ENCODE results near the gene IL1RAP. TPM values are rescaled to one million over a fixed set of nuclear protein-coding genes. Genes with fewer than 3 reads are reported as not detected.

The IL1RAP gene
- total and polyA plus RNA-seq, 2 experiments from 2014 or later = 3.2 to 8.9 TPM

DNA sequence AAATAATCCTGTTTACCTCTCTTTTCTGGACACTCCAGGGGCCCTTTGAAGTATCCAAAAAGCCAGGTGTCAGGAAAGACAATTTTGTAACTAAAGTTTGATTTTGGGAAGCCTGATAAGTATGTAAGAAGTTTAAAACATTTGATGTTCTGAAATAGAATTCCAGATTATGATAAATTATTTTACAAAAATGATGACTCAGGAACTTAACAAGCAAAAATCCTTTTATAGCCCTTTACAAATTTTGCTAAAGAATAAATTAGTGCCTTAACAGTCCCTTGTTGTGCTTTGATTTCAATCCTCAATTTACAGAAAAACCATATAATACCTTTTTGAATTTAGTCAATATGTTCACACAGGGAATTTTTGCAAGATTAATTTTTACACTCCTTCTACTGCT is 38.1 kb downstream of the IL1RAP start:
- no peak for DNase-seq (ENCODE audit: low read depth in 1 of 2, low spot score in 1 of 2)
- no peak overlapping the region for H3K4me3 ChIP-seq
- H3K36me3 ChIP-seq = no peaks in the 10 kb centered on the region
- H3K27me3 ChIP-seq = no peaks in the 10 kb centered on the region
- no peaks in the 10 kb centered on the region for H3K9me3 ChIP-seq (ENCODE audit: low read depth)
- TF ChIP-seq, protein P1, sequence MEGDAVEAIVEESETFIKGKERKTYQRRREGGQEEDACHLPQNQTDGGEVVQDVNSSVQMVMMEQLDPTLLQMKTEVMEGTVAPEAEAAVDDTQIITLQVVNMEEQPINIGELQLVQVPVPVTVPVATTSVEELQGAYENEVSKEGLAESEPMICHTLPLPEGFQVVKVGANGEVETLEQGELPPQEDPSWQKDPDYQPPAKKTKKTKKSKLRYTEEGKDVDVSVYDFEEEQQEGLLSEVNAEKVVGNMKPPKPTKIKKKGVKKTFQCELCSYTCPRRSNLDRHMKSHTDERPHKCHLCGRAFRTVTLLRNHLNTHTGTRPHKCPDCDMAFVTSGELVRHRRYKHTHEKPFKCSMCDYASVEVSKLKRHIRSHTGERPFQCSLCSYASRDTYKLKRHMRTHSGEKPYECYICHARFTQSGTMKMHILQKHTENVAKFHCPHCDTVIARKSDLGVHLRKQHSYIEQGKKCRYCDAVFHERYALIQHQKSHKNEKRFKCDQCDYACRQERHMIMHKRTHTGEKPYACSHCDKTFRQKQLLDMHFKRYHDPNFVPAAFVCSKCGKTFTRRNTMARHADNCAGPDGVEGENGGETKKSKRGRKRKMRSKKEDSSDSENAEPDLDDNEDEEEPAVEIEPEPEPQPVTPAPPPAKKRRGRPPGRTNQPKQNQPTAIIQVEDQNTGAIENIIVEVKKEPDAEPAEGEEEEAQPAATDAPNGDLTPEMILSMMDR (IDR thresholded peaks at IDR 0.05; ENCODE audit: low read depth, low read length) = no peak
- H3K4me1 ChIP-seq (ENCODE audit: low read depth) = peaks cover 9% of the 10 kb centered on the region
- H3K27ac ChIP-seq = no peak overlapping the region

DNA sequence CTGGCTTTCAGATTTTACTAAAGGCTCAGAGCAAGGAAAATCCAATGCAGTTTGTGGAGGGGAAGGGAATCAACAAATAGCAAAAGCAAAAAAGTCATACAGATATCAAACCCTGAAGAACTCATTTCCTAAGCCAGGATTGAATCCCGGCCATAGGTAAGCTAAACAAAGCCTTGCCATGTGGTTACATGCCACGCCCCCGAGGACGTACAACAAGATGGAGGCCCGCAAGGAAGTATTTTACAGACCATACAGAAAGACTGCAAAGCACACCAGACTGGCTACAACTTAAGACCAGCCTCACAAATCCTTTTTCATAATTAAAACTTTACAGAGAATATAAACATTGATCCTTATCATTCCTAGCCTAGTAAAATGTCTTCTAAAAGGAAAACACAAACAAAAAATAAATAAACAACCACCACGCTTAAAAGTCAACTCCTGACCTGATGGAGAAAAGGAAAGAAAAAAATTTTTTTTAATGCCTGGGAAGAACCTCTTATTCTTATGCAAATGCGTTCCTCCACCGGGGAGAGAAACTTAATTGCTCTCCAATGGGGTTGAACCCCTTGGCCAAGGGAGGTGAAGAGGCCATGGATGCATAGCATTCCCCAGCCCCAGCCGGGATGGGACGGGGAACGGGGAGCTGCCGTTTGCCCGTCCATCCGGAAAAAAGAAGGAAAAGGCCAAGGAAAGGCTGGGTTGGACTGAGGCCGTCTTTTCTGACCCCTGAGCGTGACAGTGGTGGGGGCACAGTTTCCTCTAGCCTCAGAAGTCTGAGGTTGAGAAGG is 39.3 kb downstream of the IL1RAP start:
- no peak overlapping the region for H3K4me3 ChIP-seq
- H3K27me3 ChIP-seq = no peaks in the 10 kb centered on the region
- H3K27ac ChIP-seq = no peak overlapping the region
- TF ChIP-seq, protein P1 (IDR thresholded peaks at IDR 0.05; ENCODE audit: low read depth, low read length) = no peak
- H3K36me3 ChIP-seq = no peaks in the 10 kb centered on the region
- no peak for DNase-seq (ENCODE audit: low read depth in 1 of 2, low spot score in 1 of 2)
- H3K4me1 ChIP-seq (ENCODE audit: low read depth) = peaks cover 5% of the 10 kb centered on the region
- H3K9me3 ChIP-seq (ENCODE audit: low read depth) = no peaks in the 10 kb centered on the region

DNA sequence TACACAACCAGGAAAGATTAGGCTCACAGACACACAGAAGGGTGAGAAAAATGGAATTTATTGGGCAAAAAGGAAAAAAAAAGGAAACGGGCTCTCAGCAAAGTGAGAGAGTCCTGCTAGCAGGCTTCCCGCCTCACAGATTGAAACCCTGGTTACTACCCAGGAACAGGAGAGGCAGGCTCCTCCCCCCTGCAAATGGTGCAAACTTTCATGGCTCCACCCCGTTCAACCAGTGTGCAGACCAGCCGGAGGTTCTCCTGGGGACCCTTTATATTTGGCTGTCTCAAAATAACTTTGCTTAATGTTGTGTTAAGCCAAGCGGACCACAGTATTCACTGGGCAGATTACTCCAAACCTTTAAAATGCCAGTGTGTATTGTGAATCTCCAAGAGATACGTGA is 40.3 kb downstream of the IL1RAP start:
- no peak for DNase-seq (ENCODE audit: low read depth in 1 of 2, low spot score in 1 of 2)
- H3K27me3 ChIP-seq = no peaks in the 10 kb centered on the region
- no peak overlapping the region for H3K27ac ChIP-seq
- no peaks in the 10 kb centered on the region for H3K4me1 ChIP-seq (ENCODE audit: low read depth)
- no peaks in the 10 kb centered on the region for H3K9me3 ChIP-seq (ENCODE audit: low read depth)
- TF ChIP-seq, protein P1 (IDR thresholded peaks at IDR 0.05; ENCODE audit: low read depth, low read length) = no peak
- no peaks in the 10 kb centered on the region for H3K36me3 ChIP-seq
- H3K4me3 ChIP-seq = no peak overlapping the region

DNA sequence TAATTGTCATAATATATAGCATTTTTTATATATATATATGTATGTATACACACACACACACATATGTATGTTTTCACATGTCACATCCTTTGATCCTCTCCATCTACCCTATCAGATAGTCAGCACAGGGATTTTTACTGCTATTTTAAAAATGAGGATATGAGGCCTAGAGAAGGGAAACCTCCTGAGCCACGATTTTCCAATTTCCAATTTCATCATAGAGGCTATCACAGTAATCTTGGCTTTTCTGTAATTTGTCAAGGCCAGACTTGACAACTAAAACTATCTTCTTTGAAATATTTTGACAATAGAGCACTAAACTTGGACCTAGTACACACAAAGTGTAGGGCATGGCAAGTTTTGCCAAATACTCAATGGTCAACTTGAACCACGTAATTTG is 42.5 kb downstream of the IL1RAP start:
- Histone ChIP-seq H3K4me1 (ENCODE audit: low read depth) (peaks cover 7% of the 10 kb centered on the region), H3K36me3 (no peaks in the 10 kb centered on the region), H3K27me3 (no peaks in the 10 kb centered on the region), H3K4me3 (no peak overlapping the region), H3K9me3 (ENCODE audit: low read depth) (no peaks in the 10 kb centered on the region), H3K27ac (no peak overlapping the region)
- DNase-seq (ENCODE audit: low read depth in 1 of 2, low spot score in 1 of 2) = no peak
- TF ChIP-seq, protein P1 (IDR thresholded peaks at IDR 0.05; ENCODE audit: low read depth, low read length) = no peak

DNA sequence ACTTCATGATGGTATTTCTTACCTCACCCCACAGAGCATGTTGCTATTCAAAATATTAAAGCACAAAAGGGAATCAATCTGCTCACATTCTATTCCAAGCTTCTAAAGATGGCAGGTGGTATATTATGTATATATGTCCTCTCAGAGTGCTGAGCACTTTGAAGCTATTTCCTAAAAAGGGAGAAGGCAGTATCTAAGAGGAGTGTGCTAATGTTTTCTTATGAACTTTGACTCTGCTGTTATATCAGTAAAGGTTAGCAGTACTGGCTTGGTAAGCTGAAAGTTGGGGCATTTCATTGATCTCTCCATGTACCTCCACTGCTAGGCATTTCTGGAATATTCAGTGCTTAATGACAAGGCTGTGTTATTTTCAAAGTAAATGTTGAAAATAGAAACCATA is 43.4 kb downstream of the IL1RAP start:
- Histone ChIP-seq H3K36me3 (no peaks in the 10 kb centered on the region), H3K27me3 (no peaks in the 10 kb centered on the region), H3K27ac (no peak overlapping the region), H3K4me1 (ENCODE audit: low read depth) (peaks cover 16% of the 10 kb centered on the region), H3K9me3 (ENCODE audit: low read depth) (no peaks in the 10 kb centered on the region), H3K4me3 (no peak overlapping the region)
- no peak for DNase-seq (ENCODE audit: low read depth in 1 of 2, low spot score in 1 of 2)
- TF ChIP-seq, protein P1 (IDR thresholded peaks at IDR 0.05; ENCODE audit: low read depth, low read length) = no peak

Measured in cardiac muscle cell (in vitro differentiated cells and primary cell).